GM18870 (cell line): ENCODE results near the gene SNX8.
A peak's percentile ranks its signal among the peaks of the same experiment; 100 is the strongest.
"Not testable (repeated sequence)": the region's sequence is repeated elsewhere in the genome, so short reads cannot be mapped to it uniquely, and the experiment has no call there.

ENCODE experiments used
- ATAC-seq: cut with Tn5 transposase; IDR thresholded peaks from one replicate; pipeline ENCODE4 v1.9.1; 2021; ENCODE audit warnings: moderate library complexity; ENCODE audit not compliant: unreplicated experiment

SNX8 gene

GRCh38 chr7:2326951-2327350, 12.7 kb upstream of the SNX8 start:
- no peak for ATAC-seq

DNA sequence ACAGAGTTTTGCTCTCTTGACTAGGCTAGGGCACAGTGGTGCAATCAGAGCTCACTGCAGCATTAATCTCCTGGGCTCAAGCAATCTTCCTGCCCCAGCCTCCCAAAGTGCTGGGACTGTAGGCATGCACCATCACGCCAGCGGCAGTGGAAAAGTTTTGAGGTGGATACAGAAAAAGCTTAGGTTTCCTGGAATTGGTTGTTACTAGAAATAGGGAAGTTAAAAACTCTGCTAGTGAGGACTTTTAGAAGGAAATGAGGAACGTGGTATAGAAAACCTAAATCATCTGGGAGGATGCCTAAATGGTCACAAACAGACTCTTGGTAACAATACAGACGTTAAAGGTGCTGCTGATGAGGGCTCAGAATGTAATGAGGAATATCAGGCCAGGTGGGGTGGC, 10.9 kb upstream of the SNX8 start:
- ATAC-seq, result no peak

- no peak for ATAC-seq
Measured at GRCh38 chr7:2321020-2321419, 6.8 kb upstream of the SNX8 start.

GRCh38 chr7:2317556-2318293, 3.5 kb upstream of the SNX8 start:
- no peak for ATAC-seq

DNA sequence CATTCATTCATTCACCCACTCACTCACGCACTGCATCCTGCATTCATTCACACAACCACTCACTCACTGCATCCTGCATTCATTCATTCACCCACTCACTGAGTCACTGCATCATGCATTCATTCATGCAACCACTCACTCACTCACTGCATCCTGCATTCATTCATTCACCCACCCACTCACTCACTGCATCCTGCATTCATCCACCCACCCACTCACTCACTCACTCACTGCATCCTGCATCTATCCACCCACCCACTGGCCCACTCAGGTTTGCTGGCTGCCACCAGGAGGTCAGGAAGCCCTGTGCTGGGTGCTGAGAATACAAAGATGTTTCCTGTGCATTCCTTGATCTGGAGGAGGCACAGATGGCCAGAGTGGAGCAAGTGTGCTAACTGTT, 2.3 kb upstream of the SNX8 start:
- ATAC-seq, result no peak

- no peak for ATAC-seq
Measured at GRCh38 chr7:2315787-2316186, 1.5 kb upstream of the SNX8 start.

DNA sequence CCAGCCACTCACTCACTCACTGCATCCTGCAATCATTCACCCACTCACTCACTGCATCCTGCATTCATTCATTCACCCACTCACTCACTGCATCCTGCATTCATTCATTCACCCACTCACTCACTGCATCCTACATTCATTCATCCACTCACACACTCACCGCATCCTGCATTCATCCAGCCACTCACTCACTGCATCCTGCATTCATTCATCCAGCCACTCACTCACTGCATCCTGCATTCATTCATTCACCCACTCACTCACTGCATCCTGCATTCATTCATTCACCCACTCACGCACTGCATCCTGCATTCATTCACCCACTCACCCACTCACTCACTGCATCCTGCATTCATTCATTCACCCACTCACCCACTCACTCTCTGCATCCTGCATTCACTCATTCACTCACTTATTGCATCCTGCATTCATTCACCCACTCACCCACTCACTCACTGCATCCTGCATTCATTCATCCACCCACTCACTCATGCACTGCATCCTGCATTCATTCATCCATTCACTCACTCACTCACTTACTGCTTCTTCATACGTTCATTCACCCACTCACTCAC, 802 bp upstream of the SNX8 start:
- ATAC-seq, result not testable (repeated sequence)

GRCh38 chr7:2313450-2314208, 612 bp downstream of the SNX8 start:
- ATAC-seq, result no peak

DNA sequence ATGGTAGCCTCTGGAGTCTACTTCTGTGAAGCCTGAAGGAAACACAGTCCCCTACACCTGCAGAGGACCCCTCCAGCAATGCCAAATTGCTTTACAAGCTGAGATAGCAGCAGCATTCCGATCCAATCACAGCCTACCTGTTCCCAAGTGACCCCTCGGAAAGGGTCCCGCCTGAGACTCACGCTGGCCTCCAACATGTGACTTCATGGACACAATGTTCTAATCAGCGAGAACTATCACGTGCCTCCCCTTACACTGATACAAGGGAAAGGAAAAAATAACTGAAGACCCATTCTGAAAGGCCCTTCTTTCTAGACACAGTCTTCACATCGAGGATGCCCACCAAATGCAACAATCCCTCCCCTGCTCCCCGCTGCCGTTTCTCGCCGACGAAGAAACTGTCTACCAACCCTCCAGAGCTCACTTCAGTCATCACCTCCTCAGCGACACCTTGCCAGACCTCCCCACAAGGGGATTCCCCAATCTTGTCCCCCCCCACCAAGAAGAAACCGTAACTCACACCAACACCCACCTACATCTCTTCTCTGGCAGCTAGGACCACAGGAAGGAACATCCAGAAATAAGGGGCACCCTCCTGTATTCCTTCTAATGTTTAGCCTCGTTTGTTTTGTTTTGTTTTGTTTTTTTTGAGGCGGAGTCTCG, 1.8 kb downstream of the SNX8 start:
- ATAC-seq, result no peak

DNA sequence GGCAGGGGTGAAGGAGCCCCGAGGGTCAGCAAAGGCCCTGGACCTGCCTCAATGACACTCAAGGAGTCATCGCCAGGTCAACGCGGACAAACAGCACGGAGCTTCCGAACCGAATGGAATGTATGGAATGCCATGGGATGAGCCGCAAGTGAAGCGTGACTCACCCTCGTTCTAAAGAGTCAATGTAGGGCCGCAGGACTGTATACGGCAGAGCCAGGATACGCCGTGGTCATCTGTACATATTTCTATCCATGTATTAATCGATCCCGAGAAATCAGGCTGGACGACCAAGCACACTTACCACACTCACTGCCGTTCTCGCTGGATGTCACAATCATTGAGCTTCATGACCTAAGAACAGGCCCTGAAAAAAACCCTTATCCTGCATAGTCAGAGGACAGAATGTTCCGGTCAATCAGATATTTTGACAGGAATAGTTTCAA, 4.3 kb downstream of the SNX8 start:
- ATAC-seq, result no peak

DNA sequence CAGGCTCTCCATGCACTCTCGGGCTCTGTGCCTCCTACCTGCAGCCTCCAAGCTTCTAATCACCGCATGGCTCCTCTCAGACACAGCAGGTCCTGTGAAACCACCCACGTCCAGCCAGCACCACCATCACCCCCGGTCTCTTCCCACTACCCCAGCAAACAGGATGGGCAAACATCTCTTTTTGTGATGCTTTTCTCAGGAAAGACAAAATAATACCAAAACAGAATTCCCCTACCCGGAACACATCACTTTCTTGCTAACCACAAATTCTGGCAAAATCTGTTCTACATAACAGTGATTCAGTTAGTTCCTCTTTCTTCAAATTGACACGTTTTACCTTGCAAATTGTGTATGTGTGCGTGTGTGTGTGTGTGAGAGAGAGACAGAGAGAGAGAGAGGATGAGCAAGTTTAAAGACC, 6.5 kb downstream of the SNX8 start:
- peak; percentile 56 for ATAC-seq

- ATAC-seq, result no peak
Measured at GRCh38 chr7:2306688-2307087, 7.6 kb downstream of the SNX8 start.

DNA sequence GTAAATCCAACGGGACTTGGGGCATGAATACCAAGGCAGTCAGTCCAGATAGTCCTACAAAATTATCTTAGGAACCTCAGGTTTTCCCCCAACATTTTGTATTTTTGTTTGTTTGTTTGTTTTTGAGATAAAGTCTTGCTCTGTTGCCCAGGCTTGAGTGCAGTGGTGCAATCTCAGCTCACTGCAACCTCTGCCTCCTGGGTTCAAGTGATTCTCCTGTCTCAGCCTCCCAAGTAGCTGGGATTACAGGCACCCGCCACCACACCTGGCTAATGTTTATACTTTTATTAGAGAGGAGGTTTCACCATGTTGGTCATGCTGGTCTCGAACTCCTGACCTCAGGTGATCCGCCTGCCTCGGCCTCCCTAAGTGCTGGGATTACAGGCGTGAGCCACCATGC, 9.0 kb downstream of the SNX8 start:
- not testable (repeated sequence) for ATAC-seq

DNA sequence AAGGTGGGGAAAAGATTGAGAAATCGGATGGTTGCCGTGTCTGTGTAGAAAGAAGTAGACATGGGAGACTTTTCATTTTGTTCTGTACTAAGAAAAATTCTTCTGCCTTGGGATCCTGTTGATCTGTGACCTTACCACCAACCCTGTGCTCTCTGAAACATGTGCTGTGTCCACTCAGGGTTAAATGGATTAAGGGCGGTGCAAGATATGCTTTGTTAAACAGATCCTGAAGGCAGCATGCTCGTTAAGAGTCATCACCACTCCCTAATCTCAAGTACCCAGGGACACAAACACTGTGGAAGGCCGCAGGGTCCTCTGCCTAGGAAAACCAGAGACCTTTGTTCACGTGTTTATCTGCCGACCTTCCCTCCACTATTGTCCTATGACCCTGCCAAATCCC, 10.7 kb downstream of the SNX8 start:
- not testable (repeated sequence) for ATAC-seq

DNA sequence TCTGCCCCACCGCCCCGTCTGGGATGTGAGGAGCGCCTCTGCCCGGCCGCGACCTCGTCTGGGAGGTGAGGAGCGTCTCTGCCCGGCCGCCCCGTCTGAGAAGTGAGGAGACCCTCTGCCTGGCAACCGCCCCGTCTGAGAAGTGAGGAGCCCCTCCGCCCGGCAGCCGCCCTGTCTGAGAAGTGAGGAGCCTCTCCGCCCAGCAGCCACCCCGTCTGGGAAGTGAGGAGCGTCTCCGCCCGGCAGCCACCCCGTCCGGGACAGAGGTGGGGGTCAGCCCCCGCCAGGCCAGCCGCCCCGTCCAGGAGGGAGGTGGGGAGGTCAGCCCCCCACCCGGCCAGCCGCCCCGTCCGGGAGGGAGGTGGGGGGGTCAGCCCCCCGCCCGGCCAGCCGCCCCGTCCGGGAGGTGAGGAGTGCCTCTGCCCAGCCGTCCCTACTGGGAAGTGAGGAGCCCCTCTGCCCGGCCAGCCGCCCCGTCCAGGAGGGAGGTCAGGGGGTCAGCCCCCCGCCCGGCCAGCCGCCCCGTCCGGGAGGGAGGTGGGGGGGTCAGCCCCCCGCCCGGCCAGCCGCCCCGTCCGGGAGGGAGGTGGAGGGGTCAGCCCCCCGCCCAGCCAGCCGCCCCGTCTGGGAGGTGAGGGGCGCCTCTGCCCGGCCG, 11.4 kb downstream of the SNX8 start:
- ATAC-seq, result not testable (repeated sequence)

DNA sequence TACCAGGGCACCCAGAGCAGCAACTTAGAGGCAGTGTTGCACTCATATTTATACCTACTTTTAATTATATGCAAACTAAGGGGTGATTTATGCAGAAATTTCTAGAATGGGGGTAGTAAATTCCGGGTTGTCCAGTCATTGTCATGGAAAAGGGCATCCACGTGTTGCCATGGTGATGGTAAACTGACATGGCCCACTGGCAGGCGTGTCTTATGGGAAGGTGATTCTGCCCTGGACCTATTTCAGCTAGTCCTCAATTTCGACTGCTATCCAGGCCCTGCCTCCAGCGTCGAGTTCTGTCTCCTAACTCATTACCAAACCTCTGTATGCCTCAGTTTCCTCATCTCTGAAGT, 12.8 kb downstream of the SNX8 start:
- ATAC-seq, result no peak

DNA sequence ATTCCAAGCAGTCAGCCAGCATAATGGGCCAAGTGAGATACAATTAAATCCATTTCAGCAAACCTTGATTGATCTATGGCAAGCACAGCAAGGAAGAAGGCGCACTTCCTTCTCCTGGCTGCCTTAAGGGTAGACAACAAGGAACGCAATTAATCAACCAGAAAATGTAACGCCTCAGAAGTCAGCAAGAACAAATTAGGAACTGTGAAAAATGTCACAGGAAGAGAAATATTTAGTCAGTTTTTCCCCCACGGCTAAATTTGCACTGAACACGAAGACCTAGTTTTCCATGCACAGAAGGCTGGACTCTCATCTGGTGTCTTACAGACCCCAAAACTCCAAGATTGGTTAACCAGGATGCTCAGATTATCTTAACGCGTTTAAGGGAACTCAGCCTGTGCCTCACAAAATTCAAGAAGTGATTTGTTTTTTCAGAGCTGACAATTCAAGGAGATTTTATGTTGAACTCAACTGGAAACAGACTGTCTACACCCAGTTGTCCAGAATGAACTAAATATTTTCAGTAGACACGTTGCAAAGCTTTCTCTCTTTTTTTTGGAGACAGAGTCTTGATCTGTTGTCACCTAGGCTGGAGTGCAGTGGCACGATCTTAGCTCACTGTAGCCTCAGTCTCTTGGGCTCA, 14.2 kb downstream of the SNX8 start:
- ATAC-seq, result no peak

DNA sequence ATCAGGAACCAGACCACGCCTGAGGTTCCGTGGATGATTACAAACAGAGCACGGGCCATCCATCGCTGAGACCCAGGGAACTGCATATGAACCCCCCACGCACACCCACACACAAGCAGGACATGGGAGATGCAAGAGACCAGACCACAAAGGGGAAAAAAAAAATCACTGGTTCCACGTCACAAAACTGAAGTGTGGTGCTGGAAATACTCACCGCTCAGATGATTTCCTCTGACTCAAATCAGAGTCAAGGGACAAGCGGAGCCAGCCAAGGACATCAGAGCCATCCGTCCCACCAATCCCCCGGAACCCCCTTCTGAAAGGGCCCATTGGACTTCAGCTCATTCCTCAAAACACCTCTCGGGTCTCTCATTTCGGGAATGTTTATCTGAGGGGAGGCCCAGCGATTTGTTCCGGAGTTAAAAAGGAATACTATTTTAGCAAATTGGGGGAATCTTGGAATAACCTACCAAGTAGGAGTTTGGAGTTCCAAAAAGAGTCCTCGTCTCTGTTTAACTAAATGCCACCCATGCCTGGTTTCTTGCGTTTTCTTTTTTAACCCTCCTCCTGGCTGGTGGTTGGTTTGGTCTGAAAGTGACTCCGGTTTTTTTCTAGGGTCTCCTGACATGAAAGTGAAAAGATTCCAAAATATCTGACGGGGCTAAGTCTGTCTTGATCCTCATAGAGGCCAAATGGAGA, 15.0 kb downstream of the SNX8 start:
- peak; percentile 37 for ATAC-seq

- no peak for ATAC-seq
Measured at GRCh38 chr7:2296832-2297231, 17.4 kb downstream of the SNX8 start.
